Prostate gland (tissue), 2 donors: ENCODE measurements around the gene BICDL1.

ENCODE experiments used
- CTCF ChIP-seq, 4 experiments: fragments of 200-600 bp in 2 of 4; fragments of 450-650 bp in 2 of 4; sonication (generic) in 2 of 4; IDR thresholded peaks; 1 replicate in 3 of 4; 2 replicates in 1 of 4; pipeline ENCODE4 v1.5.1; 2016 to 2019; ENCODE audit warnings: antibody characterized with exemption in 4 of 4, mild to moderate bottlenecking in 2 of 4, moderate library complexity in 2 of 4
- POLR2A ChIP-seq: fragments of 450-650 bp; IDR thresholded peaks from one replicate; pipeline ENCODE4 v1.6.1; 2016; ENCODE audit warnings: antibody characterized with exemption, mild to moderate bottlenecking
- POLR2AphosphoS5 ChIP-seq: sonication (generic); formaldehyde crosslinking; IDR thresholded peaks from one replicate; pipeline ENCODE4 v1.6.1; 2017; ENCODE audit warnings: antibody characterized with exemption

- TF ChIP-seq CTCF (IDR thresholded peaks at IDR 0.05) = no peak
- no peak for TF ChIP-seq POLR2AphosphoS5
- no peak for TF ChIP-seq POLR2A
Measured at GRCh38 chr12:120110550-120111501, 121.8 kb downstream of the BICDL1 start.
